T-helper 1 cell treated with Interleukin-12 subunit alpha and Interleukin-12 subunit beta and Interleukin-4 antibody, amounts not matched to agents 30 μg/mL and 1 μg/mL, for 36 hours (primary cell): Measurements from ENCODE around the gene CADPS.

ENCODE experiments used
- H3K27ac Mint-ChIP-seq: one replicate; pipeline ENCODE4 v1.8.0; 2021; ENCODE audit warnings: mild to moderate bottlenecking, mixed read lengths
- H3K27me3 Mint-ChIP-seq: one replicate; pipeline ENCODE4 v1.8.0; 2021; ENCODE audit warnings: low read depth, mixed read lengths
- H3K36me3 Mint-ChIP-seq: one replicate; pipeline ENCODE4 v1.8.0; 2021; ENCODE audit warnings: low read depth, mixed read lengths
- H3K4me1 Mint-ChIP-seq: one replicate; pipeline ENCODE4 v1.8.0; 2021; ENCODE audit warnings: low read depth, mixed read lengths
- H3K4me3 Mint-ChIP-seq: one replicate; pipeline ENCODE4 v1.8.0; 2021; ENCODE audit warnings: mild to moderate bottlenecking, moderate library complexity, mixed read lengths
- H3K9me3 Mint-ChIP-seq: one replicate; pipeline ENCODE4 v1.8.0; 2021; ENCODE audit warnings: mixed read lengths

Gene CADPS

DNA sequence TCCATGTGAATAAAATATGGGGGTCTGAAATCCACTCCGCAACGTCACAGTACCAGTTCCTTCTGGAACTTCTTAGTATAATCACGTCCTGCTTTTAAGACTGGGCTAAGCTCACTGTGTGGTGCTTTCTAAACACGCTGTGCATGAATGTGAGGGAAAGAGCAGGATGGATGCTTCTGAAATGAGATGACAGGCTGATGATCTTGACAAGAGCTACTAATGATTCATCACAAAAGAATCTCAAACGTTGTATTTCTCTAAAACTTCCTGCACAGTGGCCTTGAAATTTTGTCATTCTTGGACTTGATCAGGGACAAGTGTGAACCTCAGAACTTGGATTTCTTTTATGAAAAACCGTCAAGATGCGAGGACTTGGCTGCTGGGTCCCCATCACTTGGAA is 221.4 kb downstream of the CADPS start:
- Mint-ChIP-seq H3K4me1 (no peaks in the 10 kb centered on the region), H3K4me3 (no peak overlapping the region), H3K9me3 (no peaks in the 10 kb centered on the region), H3K36me3 (no peaks in the 10 kb centered on the region), H3K27ac (no peak overlapping the region), H3K27me3 (peaks cover 3% of the 10 kb centered on the region)

DNA sequence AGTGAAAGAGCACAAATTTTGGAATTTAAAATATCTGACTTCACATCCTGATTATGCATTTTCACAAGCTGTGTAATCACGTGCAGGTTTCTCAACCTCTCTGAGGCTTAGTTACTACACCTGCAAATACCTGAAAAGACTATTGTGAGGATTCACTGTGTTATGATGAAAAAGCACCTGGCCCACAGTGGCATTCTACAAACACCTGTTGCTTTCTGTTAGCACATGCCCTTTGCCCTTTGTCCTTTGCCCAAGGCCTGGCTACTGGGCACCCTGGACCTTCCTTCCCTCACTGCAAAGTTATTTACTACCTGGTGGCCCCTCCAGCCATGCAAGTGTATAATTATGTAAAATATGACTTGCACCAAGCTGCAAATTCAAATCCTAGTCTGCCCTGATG is 227.5 kb downstream of the CADPS start:
- H3K4me1 Mint-ChIP-seq, result no peaks in the 10 kb centered on the region
- H3K36me3 Mint-ChIP-seq, result no peaks in the 10 kb centered on the region
- peaks cover 3% of the 10 kb centered on the region for H3K27me3 Mint-ChIP-seq
- H3K9me3 Mint-ChIP-seq, result no peaks in the 10 kb centered on the region
- H3K4me3 Mint-ChIP-seq, result no peak overlapping the region
- no peak overlapping the region for H3K27ac Mint-ChIP-seq

DNA sequence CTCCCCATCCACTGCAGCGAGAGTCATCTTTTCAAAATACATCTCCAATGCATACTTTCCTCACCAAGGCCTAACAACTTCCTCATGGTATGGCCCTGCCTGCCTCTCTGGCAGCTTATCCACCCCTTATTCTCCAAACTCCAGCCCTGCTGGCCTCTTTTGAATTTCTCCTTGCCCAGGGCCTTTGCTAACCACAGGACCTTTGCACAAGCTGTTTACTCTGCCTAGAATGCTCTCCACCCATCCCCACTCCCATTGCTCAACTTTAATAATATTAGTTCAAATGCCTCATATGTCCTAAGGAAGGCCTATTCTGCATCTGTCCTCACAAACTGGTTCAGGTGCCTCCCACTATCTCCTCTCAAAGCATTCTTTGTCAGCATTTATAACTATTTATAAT is 230.7 kb downstream of the CADPS start:
- Mint-ChIP-seq H3K4me3 (no peak overlapping the region), H3K27me3 (no peaks in the 10 kb centered on the region), H3K27ac (no peak overlapping the region), H3K4me1 (no peaks in the 10 kb centered on the region), H3K9me3 (no peaks in the 10 kb centered on the region), H3K36me3 (no peaks in the 10 kb centered on the region)

DNA sequence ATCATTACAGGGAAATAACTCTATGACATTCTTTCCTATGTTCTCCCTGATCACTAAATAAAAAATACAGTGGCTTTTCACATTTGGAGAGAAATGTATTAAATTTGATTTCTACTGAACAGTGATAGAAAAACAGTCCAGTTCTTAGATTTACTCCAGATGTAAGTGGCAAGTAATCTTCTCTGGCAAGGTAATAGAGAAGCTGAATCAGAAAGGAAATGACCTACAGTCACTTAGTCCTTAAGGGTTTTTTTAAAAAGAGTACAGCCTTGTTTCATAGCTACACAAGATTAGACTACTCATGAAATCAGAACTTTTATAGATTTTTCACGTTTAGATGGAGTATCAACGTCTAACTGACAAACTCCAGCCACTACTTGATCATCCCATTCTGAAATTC is 236.9 kb downstream of the CADPS start:
- no peak overlapping the region for H3K4me3 Mint-ChIP-seq
- H3K9me3 Mint-ChIP-seq, result no peaks in the 10 kb centered on the region
- H3K4me1 Mint-ChIP-seq, result no peaks in the 10 kb centered on the region
- no peaks in the 10 kb centered on the region for H3K36me3 Mint-ChIP-seq
- no peaks in the 10 kb centered on the region for H3K27me3 Mint-ChIP-seq
- H3K27ac Mint-ChIP-seq, result no peak overlapping the region

DNA sequence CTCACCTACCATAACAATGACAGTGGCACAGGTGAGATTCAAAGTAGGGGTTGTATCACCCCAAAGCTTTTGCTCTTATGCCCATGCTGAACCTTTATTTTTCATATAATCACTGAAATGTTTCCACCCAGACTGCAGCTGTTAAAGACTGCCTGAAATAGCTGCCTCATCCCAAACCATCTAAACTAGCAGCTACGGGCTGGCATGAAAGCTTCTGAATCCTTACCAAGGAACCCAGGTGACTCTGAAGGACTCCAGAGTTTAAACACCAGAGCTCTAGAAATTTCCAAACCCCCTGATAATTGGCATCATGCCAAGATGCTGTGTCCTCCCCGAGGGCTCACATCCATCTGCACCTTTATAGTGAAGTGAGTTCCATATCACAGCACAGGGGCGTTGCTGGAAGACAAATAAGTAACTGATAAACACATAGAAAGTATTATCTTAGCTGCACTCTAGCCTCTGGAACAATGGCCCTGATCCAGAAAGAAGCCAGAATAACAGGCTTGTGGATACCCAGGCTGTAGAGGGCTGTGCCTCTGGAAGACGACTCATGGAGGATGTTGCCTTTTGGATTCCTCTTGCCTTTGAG is 238.9 kb downstream of the CADPS start:
- Mint-ChIP-seq H3K36me3 (no peaks in the 10 kb centered on the region), H3K4me1 (no peaks in the 10 kb centered on the region), H3K4me3 (no peak overlapping the region), H3K27me3 (no peaks in the 10 kb centered on the region), H3K27ac (no peak overlapping the region), H3K9me3 (no peaks in the 10 kb centered on the region)

DNA sequence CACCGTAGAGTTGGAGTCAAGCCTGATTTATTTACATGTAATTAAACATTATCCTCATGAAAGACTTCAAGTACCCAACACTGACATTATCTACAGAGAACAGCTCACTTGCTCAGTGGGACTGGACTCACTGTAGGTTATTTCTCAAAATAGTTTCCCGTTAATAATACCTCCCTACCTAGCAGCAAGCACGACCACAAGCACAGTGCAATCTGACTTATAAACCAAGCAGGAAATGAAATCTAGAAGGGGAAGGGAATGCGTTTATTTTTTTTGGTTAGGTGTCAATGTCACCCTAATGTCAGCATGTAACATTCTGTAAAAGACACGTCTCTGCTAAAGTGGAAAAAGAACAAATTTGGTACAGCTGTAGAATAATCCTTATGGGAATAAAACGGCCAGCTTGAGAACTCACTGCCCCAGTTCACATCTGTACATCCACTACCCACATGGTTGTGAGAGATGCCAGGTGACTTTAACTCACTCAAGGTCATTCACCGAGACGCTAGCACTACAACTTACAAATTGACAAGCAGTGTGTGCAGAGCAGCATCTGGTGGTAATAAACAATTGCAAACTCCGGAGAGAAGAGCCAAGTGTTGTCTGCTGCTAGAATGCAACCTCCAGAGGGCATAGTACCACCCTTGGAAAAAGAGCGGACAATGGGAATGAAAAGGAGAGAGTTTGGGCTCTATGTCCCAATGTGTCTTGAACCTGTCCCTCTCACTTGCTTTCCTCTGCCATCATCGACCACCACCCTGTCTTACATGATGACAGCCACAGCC is 242.5 kb downstream of the CADPS start:
- H3K36me3 Mint-ChIP-seq, result no peaks in the 10 kb centered on the region
- H3K9me3 Mint-ChIP-seq, result no peaks in the 10 kb centered on the region
- no peak overlapping the region for H3K27ac Mint-ChIP-seq
- no peaks in the 10 kb centered on the region for H3K4me1 Mint-ChIP-seq
- no peaks in the 10 kb centered on the region for H3K27me3 Mint-ChIP-seq
- H3K4me3 Mint-ChIP-seq, result no peak overlapping the region

DNA sequence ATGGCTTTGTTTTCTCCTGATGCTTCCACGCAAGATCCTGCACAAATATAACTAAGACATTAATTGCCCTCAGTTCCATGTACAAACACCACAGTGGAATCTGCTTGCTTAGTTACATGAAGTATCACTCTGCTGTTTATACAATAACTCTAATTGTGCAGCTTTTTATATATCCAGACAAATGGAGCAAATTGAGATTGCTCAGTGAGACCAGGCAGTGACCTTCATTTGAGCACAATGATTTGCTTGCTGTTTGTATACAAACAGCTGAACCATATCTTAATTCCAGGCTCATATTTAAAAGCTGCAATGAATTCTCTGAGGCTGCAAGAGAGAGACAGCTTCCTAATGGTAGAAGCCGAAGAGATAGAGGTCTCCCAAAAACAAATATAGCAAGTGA is 243.7 kb downstream of the CADPS start:
- Mint-ChIP-seq H3K27ac (no peak overlapping the region), H3K9me3 (no peaks in the 10 kb centered on the region), H3K36me3 (no peaks in the 10 kb centered on the region), H3K4me3 (no peak overlapping the region), H3K4me1 (no peaks in the 10 kb centered on the region), H3K27me3 (no peaks in the 10 kb centered on the region)

DNA sequence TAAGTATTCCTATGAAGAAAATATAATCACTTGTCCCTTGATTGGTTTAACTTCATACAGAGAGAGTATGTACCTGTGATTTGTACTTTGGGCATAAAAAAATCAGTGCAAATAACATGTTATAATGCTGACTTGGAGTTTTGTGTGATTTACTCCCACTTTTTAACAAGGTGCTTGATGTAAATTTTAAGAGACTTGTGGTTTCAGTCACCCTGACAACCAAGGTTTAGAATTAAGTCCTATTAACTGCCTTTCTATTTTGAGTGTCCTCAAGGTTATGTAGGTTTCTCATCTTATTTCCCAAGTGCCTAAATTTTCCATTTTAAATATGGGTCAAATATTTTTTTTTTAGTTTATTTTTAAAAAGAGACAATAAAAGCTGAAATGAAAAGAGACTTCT is 244.6 kb downstream of the CADPS start:
- Mint-ChIP-seq H3K4me1 (no peaks in the 10 kb centered on the region), H3K4me3 (no peak overlapping the region), H3K36me3 (no peaks in the 10 kb centered on the region), H3K27me3 (no peaks in the 10 kb centered on the region), H3K9me3 (no peaks in the 10 kb centered on the region), H3K27ac (no peak overlapping the region)

DNA sequence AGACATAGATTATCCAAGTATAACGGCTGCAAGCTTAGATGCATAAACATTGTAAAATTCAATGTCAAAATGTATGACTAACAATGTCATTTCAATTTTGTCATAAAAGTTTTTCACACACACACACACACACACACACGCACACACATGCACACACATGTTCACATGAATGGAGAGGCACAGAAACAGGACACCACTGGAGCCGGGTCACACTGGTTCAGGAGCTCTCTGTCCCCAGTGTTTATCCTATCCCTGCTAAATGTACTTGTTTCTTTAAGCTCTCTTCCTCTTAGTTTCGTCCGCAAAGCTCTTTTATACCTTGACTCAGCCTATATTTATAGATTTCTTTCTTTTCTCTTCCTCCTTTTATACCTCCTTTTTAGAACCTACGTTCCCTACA is 249.9 kb downstream of the CADPS start:
- Mint-ChIP-seq H3K27me3 (no peaks in the 10 kb centered on the region), H3K27ac (no peak overlapping the region), H3K4me1 (no peaks in the 10 kb centered on the region), H3K36me3 (no peaks in the 10 kb centered on the region), H3K4me3 (no peak overlapping the region), H3K9me3 (no peaks in the 10 kb centered on the region)

DNA sequence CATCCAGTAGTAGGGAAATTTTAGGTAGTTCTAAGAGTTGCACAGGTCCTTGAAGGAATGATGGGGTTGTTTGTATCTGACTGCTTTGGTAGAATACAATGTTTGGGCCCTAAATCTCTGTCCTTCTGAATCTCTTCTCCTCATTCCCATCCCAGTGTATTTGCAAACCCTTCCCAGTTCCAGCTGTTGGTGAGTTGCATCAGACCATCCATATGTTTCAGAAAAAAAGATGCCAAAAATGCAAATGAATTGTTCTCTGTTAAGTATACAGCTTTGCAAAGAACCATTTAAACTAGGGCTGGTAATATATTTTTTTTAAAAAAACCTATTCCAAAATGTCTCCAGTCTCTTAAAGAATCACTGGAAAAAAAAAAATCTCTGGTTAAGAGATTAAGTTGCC is 251.0 kb downstream of the CADPS start:
- Mint-ChIP-seq H3K36me3 (no peaks in the 10 kb centered on the region), H3K9me3 (no peaks in the 10 kb centered on the region), H3K4me3 (no peak overlapping the region), H3K27me3 (no peaks in the 10 kb centered on the region), H3K27ac (no peak overlapping the region), H3K4me1 (no peaks in the 10 kb centered on the region)

DNA sequence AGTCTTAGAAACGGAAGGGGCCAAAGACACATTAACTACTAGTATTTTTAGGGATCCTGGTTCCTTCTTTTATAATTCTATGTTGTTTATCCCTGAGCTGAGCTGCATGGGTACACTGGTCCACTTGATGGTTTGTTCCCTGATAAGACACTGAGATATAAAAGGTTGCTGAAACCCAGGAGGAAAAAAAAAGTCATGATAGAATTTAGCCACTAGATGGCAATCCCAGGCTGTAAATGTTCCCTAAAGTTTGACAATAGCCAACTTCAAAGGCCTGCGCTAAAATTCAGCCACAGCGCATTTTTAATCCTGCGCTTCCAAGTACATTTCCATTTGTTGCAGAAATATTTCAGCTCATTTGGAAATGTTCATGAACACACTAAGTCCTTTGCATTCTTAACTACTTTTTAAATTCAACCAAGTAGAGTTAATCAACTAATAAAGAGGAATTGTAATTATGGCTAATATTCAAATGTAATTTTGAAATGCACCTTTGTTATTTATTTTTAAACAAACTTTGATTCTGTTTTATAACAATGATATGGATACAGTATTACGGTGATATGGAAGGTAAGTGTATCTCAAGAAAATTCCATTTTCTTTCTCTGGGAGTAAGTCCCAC is 252.6 kb downstream of the CADPS start:
- Mint-ChIP-seq H3K36me3 (no peaks in the 10 kb centered on the region), H3K9me3 (no peaks in the 10 kb centered on the region), H3K27me3 (no peaks in the 10 kb centered on the region), H3K4me3 (no peak overlapping the region), H3K4me1 (no peaks in the 10 kb centered on the region), H3K27ac (no peak overlapping the region)

DNA sequence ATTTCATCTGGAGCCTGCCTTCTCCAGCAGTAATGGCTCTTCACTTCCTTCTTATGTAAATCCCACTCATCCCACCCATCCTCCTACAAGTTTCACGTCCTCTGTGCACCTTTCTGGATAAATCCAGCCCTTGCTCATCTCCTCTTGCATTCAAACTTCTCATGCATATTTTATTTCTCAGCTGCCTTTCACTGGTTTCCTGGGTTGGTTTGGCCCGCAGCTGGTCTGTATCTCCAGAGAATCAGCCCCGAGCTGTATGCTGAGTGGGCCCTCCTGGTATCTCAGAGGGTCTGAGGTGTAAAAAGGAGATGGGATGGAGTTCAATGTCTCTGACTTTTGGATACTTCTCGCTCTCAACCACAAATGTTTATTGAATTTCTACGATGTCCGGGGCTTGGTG is 253.3 kb downstream of the CADPS start:
- Mint-ChIP-seq H3K9me3 (no peaks in the 10 kb centered on the region), H3K27me3 (peaks cover 2% of the 10 kb centered on the region), H3K4me3 (no peak overlapping the region), H3K4me1 (no peaks in the 10 kb centered on the region), H3K36me3 (no peaks in the 10 kb centered on the region), H3K27ac (no peak overlapping the region)

DNA sequence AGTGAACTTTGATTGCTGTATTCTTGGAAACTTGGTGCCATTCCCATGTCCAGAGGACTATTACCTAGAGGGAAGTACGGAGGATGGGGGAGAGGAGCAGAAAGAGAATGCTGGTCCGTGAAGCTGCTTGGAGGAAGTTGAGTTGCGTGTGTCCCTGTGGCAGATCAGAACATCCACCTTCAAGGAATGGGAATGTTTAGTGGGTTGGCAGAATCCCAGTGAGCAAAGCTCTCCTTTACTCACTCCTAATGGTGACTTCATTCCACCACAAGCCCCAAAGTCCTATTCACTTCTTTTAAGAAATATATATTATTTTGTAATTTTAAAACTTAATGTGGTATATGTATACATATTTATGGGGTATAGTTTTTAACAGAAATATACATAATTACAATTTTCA is 254.0 kb downstream of the CADPS start:
- no peak overlapping the region for H3K4me3 Mint-ChIP-seq
- H3K27me3 Mint-ChIP-seq, result peaks cover 5% of the 10 kb centered on the region
- H3K27ac Mint-ChIP-seq, result no peak overlapping the region
- no peaks in the 10 kb centered on the region for H3K4me1 Mint-ChIP-seq
- no peaks in the 10 kb centered on the region for H3K36me3 Mint-ChIP-seq
- no peaks in the 10 kb centered on the region for H3K9me3 Mint-ChIP-seq

DNA sequence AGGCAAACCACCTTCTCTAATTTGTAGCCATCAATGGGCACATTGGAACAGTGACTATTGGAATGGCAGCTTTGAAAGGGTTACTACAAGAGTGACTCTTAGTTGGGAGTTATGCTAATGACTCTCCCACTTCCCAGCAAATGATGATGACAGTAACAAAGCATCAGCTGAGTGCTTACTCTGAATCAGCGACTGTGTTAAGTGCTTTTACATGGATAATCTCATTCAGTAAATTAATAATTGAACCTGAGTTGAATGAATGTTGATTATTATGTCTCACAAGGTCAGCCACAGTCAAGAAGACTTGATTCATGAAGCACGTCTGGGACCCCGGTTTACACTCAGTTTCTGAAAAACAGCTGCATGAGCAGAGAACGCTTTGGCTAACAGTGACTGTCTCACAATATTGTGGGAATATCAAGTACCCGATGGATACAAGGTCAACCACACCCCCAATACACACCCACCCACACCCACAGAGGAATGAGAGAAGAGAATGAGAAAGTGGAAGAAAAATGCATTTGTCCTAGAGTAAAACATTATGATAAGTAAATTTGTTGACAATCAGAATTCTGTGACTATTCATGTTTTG is 259.9 kb downstream of the CADPS start:
- Mint-ChIP-seq H3K36me3 (no peaks in the 10 kb centered on the region), H3K4me3 (no peak overlapping the region)

DNA sequence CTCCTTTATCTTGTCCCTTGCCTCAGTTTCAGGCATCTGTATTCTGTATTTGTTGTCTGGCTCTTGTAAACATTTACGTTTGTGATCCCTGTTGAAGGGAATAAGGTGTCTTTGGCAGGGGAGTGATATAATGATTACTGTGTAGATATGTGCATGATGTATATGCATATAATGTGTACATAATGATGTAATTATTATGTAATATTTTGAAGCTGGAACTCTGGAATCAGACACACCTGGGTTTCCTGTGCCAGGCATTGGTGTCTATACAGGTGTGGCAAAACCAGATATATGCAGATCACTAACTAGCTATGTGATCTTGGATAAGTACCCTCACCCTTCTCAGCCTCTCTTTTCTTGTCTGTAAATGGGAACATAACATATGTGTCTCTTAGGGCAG is 260.7 kb downstream of the CADPS start:
- Mint-ChIP-seq H3K4me3 (no peak overlapping the region), H3K36me3 (no peaks in the 10 kb centered on the region), H3K4me1 (no peaks in the 10 kb centered on the region), H3K27me3 (peaks cover 5% of the 10 kb centered on the region), H3K27ac (no peak overlapping the region), H3K9me3 (no peaks in the 10 kb centered on the region)

More for the DNA sequence above, 259.9 kb downstream of the CADPS start:
- Mint-ChIP-seq H3K4me1 (no peaks in the 10 kb centered on the region), H3K27ac (no peak overlapping the region), H3K27me3 (peaks cover 5% of the 10 kb centered on the region), H3K9me3 (no peaks in the 10 kb centered on the region)
